K562 (cell line): ENCODE measurements around the gene CALML6. TPM values are rescaled to one million over a fixed set of nuclear protein-coding genes. Genes with fewer than 3 reads are reported as not detected.

Experiments
- BRD4 ChIP-seq: fragments of 200-600 bp; sonication (generic); IDR thresholded peaks from 2 replicates; pipeline ENCODE4 v1.6.1; 2017; ENCODE audit warnings: inconsistent platforms
- ELF1 ChIP-seq: fragments of 200-800 bp; sonication (Bioruptor generic); IDR thresholded peaks from 2 replicates; pipeline ENCODE4 v1.6.1; 2016; ENCODE audit warnings: missing genetic modification characterization, missing compliant biosample characterization
- EP300 ChIP-seq: IDR thresholded peaks from 2 replicates; pipeline ENCODE4 v1.6.1; 2012; ENCODE audit warnings: low read length, improper control_type of control experiment
- FIP1L1 ChIP-seq: fragments of 200-400 bp; formaldehyde crosslinking; IDR thresholded peaks from 2 replicates; pipeline ENCODE4 v1.6.1; 2018; ENCODE audit warnings: mild to moderate bottlenecking, low read depth, low read length; ENCODE audit not compliant: poor library complexity, severe bottlenecking
- HDAC6 ChIP-seq: IDR thresholded peaks from 2 replicates; pipeline ENCODE4 v1.6.1; 2012; ENCODE audit warnings: low read depth, mild to moderate bottlenecking, control low read depth, inconsistent platforms, low read length, moderate library complexity
- HLTF ChIP-seq: fragments of 450-650 bp; IDR thresholded peaks from 2 replicates; pipeline ENCODE4 v1.6.1; 2016
- HOMEZ ChIP-seq: fragments of 250-450 bp; sonication (Bioruptor Pico); IDR thresholded peaks from 2 replicates; pipeline ENCODE4 v1.4.0; 2020; ENCODE audit warnings: mild to moderate bottlenecking, moderate library complexity
- KLF13 ChIP-seq: fragments of 450-650 bp; IDR thresholded peaks from 2 replicates; pipeline ENCODE4 v1.6.1; 2016; ENCODE audit warnings: missing genetic modification characterization, low read depth, mild to moderate bottlenecking, missing compliant biosample characterization, moderate library complexity, borderline replicate concordance
- MTA3 ChIP-seq: fragments of 450-650 bp; formaldehyde crosslinking; IDR thresholded peaks from 2 replicates; pipeline ENCODE4 v1.6.1; 2017; ENCODE audit warnings: mild to moderate bottlenecking, borderline replicate concordance
- MYNN ChIP-seq, 2 experiments: sonication (generic); formaldehyde crosslinking in 1 of 2; IDR thresholded peaks; 2 replicates each; pipeline versions ENCODE4 v1.5.0 to v1.6.1; 2016 to 2020; ENCODE audit warnings: antibody characterized with exemption in 1 of 2, missing genetic modification reagents in 1 of 2
- RCOR1 ChIP-seq, 2 experiments: IDR thresholded peaks; 2 replicates each; pipeline ENCODE4 v1.6.1; 2012; ENCODE audit warnings: low read depth in 2 of 2, low read length in 2 of 2, borderline replicate concordance in 1 of 2, improper control_type of control experiment in 1 of 2
- SMARCB1 ChIP-seq: IDR thresholded peaks from 2 replicates; pipeline ENCODE4 v1.6.1; 2011; ENCODE audit warnings: improper control_type of control experiment, low read depth; ENCODE audit not compliant: insufficient read length
- SREBF1 ChIP-seq: fragments of 150-350 bp; IDR thresholded peaks from 2 replicates; pipeline ENCODE4 v1.6.1; 2014; ENCODE audit warnings: antibody characterized with exemption, low read depth, low read length, borderline replicate concordance
- TBP ChIP-seq: optimal IDR thresholded peaks from 2 replicates; pipeline ENCODE3; 2011; ENCODE audit warnings: low read depth, low read length, improper control_type of control experiment
- THRB ChIP-seq: fragments of 450-650 bp; formaldehyde crosslinking; conservative IDR thresholded peaks from 2 replicates; pipeline ENCODE4 v1.4.0; 2022; ENCODE audit warnings: mild to moderate bottlenecking, missing genetic modification characterization
- U2AF2 ChIP-seq: fragments of 200-400 bp; formaldehyde crosslinking; optimal IDR thresholded peaks from 2 replicates; pipeline ENCODE3; 2017; ENCODE audit warnings: low read depth, mild to moderate bottlenecking, low read length
- UBTF ChIP-seq, 2 experiments: IDR thresholded peaks; 2 replicates each; pipeline ENCODE4 v1.6.1; 2012; ENCODE audit warnings: improper control_type of control experiment in 2 of 2, low read depth in 2 of 2, low read length in 2 of 2, borderline replicate concordance in 1 of 2
- ZNF398 ChIP-seq: fragments of 250-450 bp; sonication (Bioruptor Pico); IDR thresholded peaks from 2 replicates; pipeline ENCODE4 v1.8.0; 2021; ENCODE audit warnings: moderate library complexity, mild to moderate bottlenecking, inconsistent platforms
- polyA plus RNA-seq, 8 experiments: library from polyadenylated mRNA; depleted of rRNA in 4 of 8; stranded (reverse) in 5 of 8; unstranded in 3 of 8; fragments of >200 nt; fragmentation: Nextera tagmentation in 2 of 8; fragmentation: Illumina TruSeq in 1 of 8; extraction: Ambion mirVana in 2 of 8; extraction: Trizol in 1 of 8; gene quantifications; 2 replicates each; pipeline versions ENCODE4 v1.2.1 to v1.2.3, GENCODE V29; 2011 to 2014; ENCODE audit warnings: inconsistent platforms in 1 of 8, missing spikeins in 1 of 8
- total RNA-seq, 7 experiments: library from RNA; depleted of rRNA in 6 of 7; stranded (reverse); fragments of >200 nt in 6 of 7; fragmentation: Illumina TruSeq in 2 of 7; extraction: Trizol in 2 of 7; gene quantifications; 2 replicates each; pipeline versions ENCODE4 v1.2.1 to v1.2.3, GENCODE V29; 2011 to 2021; ENCODE audit warnings: low replicate concordance in 1 of 7

CALML6 gene
- total and polyA plus RNA-seq, 9 of the 15 experiments (the other 6 are each of a cell fraction or from before 2014, with no cell fraction given), result 0.14 TPM; not detected in 8

GRCh38 chr1:1890506-1891348 is 24.3 kb upstream of the CALML6 start, which contains the start of gene GNB1 (continued):
- TF ChIP-seq TBP, result peak; percentile 69
- TF ChIP-seq MYNN (IDR thresholded peaks at IDR 0.05), result no peak
- no peak for TF ChIP-seq MYNN (CRISPR knock-in tag; IDR thresholded peaks at IDR 0.05)
- TF ChIP-seq UBTF (IDR thresholded peaks at IDR 0.05; ENCODE audit: borderline replicate concordance in 1 of 2, low read depth in 2 of 2, low read length in 2 of 2), result peak in 1 of 2 experiments; percentile 42; a peak in 1 of 4 replicates
- peak; percentile 24 for TF ChIP-seq FIP1L1
- TF ChIP-seq ZNF398 (CRISPR knock-in tag), result no peak
- no peak for TF ChIP-seq THRB
- TF ChIP-seq U2AF2, result no peak
- no peak for TF ChIP-seq SMARCB1
- TF ChIP-seq KLF13 (tag), result peak; percentile 75; the same call in 1 of the 2 replicates
- 0 out of 2 replicates have a peak, but pooled peaks have one; percentile 0 for TF ChIP-seq ELF1 (tag)
- TF ChIP-seq SREBF1, result no peak
- no peak for TF ChIP-seq HOMEZ (CRISPR knock-in tag)
- peak; percentile 69 for TF ChIP-seq MTA3
- TF ChIP-seq HLTF, result no peak
- no peak for TF ChIP-seq BRD4
- TF ChIP-seq RCOR1 (IDR thresholded peaks at IDR 0.05; ENCODE audit: borderline replicate concordance in 1 of 2, low read depth in 2 of 2, low read length in 2 of 2), result peak in 1 of 2 experiments; percentile 17; a peak in 1 of 4 replicates
- TF ChIP-seq HDAC6, result no peak
- TF ChIP-seq EP300, result peak; percentile 40; the same call in 1 of the 2 replicates
